ENCODE results near the gene DKKL1. TPM values are rescaled to one million over a fixed set of nuclear protein-coding genes. Genes with fewer than 3 reads are reported as not detected.

DKKL1 gene
- polyA plus RNA-seq, 2 of the 4 experiments (the other 2 are of a cell fraction): 0.37 to 0.53 TPM

DNA sequence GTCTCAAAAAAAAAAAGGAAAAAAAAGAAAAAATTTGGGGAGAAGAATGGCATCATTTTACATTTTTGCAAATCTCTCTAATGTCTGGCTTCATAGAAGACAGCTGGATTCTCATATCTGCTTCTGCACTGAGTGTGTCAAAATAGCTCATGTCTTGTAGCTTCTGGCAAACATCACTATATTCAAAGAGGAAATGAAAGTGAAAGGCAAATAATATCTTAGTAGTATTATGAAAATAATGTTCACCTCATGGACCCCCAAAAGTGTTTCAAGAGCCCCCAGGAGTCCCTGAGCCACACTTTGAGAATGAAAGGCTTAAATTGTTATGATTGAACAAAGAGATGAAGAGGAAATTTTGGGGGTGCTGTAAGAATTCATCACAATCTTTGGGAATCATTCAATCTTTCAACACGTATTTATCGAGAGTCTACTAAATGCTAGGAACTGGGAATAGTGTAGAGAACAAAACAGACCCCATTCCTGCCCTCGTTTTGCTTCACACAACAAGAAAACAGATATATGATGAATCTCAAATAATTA is 37.4 kb upstream of the DKKL1 start:
- WGBS (ENCODE audit: missing lambda C conversion rate): 93% methylated on average over 3 of the region's 3 CpGs
- no peak for FAIRE-seq

DNA sequence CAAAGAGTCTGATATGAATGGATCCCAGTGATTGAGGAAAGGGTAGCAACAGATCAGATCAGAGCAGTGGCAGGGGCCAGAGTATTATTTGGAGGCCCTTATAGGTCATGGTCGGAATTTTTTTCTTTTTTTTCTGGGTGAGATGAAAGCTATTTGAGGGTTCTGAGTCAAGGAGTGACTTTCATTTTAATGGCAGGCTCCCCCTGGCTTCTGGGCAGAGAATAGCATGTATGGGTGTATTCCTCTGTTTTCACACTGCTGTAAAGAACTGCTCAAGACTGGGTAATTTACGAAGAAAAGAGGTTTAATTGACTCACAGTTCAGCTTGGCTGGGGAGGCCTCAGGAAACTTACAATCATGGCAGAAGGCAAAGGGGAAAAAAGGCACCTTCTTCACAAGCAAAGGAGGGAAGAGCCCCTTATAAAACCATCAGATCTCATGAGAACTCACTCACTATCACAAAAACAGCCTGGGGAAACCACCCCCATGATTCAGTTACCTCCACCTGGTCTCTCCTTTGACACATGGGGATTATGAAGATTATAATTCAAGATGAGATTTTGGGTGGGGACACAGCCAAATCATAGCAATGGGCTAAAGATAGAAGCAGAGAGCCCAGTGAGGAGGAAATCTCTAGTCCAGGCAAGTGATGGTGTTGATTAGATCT is 35.7 kb upstream of the DKKL1 start:
- Histone ChIP-seq H3K4me3 (no peak overlapping the region), H3K4me2 (no peak overlapping the region), H3K9me3 (peaks cover 4% of the 10 kb centered on the region; the same call in 1 of the 3 replicates), H3K27ac (no peak overlapping the region), H3K4me1 (no peaks in the 10 kb centered on the region)
- FAIRE-seq: no peak
- ATAC-seq: peak; percentile 72 to 74; a peak in 4 of 6 replicates
- DNase-seq (ENCODE audit: low read depth in 1 of 2, low spot score in 1 of 2): peak; percentile 51 to 56
- 46% methylated on average over 2 of the region's 2 CpGs for WGBS (ENCODE audit: missing lambda C conversion rate)
- POLR2A ChIA-PET: no interaction called here
- CTCF ChIA-PET: interaction anchor here (0.6 to 3.4 kb wide), 28 partner anchors 10 to 696 kb away, joined by 3 to 18 read pairs (median 4); no protein-coding TSS in a partner anchor
- TF ChIP-seq RAD21 (conservative IDR thresholded peaks at IDR 0.05 in 1 of 2, IDR thresholded peaks at IDR 0.05 in 1 of 2) (peak in 1 of 2 experiments; percentile 35; a peak in 3 of 5 replicates), SMC3 (IDR thresholded peaks at IDR 0.05) (peak; percentile 41; the same call in 2 of the 3 replicates), POLR2A (IDR thresholded peaks at IDR 0.05; ENCODE audit: low read length) (no peak)
- TF ChIP-seq, protein P1, sequence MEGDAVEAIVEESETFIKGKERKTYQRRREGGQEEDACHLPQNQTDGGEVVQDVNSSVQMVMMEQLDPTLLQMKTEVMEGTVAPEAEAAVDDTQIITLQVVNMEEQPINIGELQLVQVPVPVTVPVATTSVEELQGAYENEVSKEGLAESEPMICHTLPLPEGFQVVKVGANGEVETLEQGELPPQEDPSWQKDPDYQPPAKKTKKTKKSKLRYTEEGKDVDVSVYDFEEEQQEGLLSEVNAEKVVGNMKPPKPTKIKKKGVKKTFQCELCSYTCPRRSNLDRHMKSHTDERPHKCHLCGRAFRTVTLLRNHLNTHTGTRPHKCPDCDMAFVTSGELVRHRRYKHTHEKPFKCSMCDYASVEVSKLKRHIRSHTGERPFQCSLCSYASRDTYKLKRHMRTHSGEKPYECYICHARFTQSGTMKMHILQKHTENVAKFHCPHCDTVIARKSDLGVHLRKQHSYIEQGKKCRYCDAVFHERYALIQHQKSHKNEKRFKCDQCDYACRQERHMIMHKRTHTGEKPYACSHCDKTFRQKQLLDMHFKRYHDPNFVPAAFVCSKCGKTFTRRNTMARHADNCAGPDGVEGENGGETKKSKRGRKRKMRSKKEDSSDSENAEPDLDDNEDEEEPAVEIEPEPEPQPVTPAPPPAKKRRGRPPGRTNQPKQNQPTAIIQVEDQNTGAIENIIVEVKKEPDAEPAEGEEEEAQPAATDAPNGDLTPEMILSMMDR (IDR thresholded peaks at IDR 0.05): peak; percentile 70

More for the DNA sequence above, 37.4 kb upstream of the DKKL1 start:
- Histone ChIP-seq H3K27ac (no peak overlapping the region), H3K4me3 (no peak overlapping the region), H3K9me3 (peaks cover 10% of the 10 kb centered on the region; the same call in 1 of the 3 replicates), H3K4me1 (no peaks in the 10 kb centered on the region), H3K4me2 (no peak overlapping the region)
- POLR2A ChIA-PET: no interaction called here
- TF ChIP-seq GATA3 (IDR thresholded peaks at IDR 0.05; ENCODE audit: borderline replicate concordance): no peak
- no peak for TF ChIP-seq MYC (IDR thresholded peaks at IDR 0.05; ENCODE audit: borderline replicate concordance, low read length)
- no peak for TF ChIP-seq NPAS2 (CRISPR knock-in tag; IDR thresholded peaks at IDR 0.05; ENCODE audit: borderline replicate concordance)
- DNase-seq (ENCODE audit: low read depth in 1 of 2, low spot score in 1 of 2) (no peak), ATAC-seq (no peak)
- CTCF ChIA-PET: interaction anchor here (0.6 to 3.4 kb wide), 7 partner anchors 12 to 542 kb away, joined by 3 to 16 read pairs (median 3); no protein-coding TSS in a partner anchor

DNA sequence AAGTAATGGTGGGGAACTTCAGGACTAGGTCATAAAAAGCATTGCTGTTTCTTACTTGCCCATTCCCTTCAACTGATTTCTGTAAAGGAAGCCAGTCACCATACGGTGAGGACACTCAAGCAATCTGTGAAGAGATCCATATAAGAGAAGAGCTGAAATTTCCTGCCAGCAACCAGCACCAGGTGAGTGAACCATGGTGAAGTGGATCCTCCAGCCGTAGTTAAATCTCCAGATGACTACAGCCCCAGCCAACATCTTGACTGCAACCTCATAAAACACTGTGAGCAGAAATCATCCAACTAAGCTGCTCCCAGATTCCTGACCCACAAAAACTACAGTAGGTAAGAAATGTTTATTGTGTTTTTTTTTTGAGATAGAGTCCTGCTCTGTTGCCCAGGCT is 34.9 kb upstream of the DKKL1 start:
- DNase-seq (ENCODE audit: low read depth in 1 of 2, low spot score in 1 of 2) (no peak), FAIRE-seq (no peak), ATAC-seq (no peak)
- no peaks in the 10 kb centered on the region for H3K4me1 ChIP-seq
- H3K9me3 ChIP-seq: no peaks in the 10 kb centered on the region
- no peak overlapping the region for H3K4me2 ChIP-seq
- ChIA-PET POLR2A (no interaction called here), CTCF (interaction anchor here (1.0 to 3.4 kb wide), 6 partner anchors 16 to 141 kb away, joined by 3 to 18 read pairs (median 4); no protein-coding TSS in a partner anchor)
- 100% methylated on average over 2 of the region's 2 CpGs for WGBS (ENCODE audit: missing lambda C conversion rate)
- H3K4me3 ChIP-seq: no peak overlapping the region
- no peak overlapping the region for H3K27ac ChIP-seq
- no peak for TF ChIP-seq SMC3 (IDR thresholded peaks at IDR 0.05)
- no peak for TF ChIP-seq TP53 (CRISPR knock-in tag; IDR thresholded peaks at IDR 0.05)
- no peak for TF ChIP-seq NFE2L2 (conservative IDR thresholded peaks at IDR 0.05; ENCODE audit: low read length)
- TF ChIP-seq, protein P2, sequence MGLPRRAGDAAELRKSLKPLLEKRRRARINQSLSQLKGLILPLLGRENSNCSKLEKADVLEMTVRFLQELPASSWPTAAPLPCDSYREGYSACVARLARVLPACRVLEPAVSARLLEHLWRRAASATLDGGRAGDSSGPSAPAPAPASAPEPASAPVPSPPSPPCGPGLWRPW (IDR thresholded peaks at IDR 0.05): no peak
- TF ChIP-seq, protein P3, sequence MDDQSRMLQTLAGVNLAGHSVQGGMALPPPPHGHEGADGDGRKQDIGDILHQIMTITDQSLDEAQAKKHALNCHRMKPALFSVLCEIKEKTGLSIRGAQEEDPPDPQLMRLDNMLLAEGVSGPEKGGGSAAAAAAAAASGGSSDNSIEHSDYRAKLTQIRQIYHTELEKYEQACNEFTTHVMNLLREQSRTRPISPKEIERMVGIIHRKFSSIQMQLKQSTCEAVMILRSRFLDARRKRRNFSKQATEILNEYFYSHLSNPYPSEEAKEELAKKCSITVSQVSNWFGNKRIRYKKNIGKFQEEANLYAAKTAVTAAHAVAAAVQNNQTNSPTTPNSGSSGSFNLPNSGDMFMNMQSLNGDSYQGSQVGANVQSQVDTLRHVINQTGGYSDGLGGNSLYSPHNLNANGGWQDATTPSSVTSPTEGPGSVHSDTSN (IDR thresholded peaks at IDR 0.05): no peak
- TF ChIP-seq RARB (CRISPR knock-in tag; IDR thresholded peaks at IDR 0.05): no peak
- TF ChIP-seq, protein P4, sequence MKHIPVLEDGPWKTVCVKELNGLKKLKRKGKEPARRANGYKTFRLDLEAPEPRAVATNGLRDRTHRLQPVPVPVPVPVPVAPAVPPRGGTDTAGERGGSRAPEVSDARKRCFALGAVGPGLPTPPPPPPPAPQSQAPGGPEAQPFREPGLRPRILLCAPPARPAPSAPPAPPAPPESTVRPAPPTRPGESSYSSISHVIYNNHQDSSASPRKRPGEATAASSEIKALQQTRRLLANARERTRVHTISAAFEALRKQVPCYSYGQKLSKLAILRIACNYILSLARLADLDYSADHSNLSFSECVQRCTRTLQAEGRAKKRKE (CRISPR knock-in tag; IDR thresholded peaks at IDR 0.05; ENCODE audit: low read depth): no peak
- TF ChIP-seq CHD2 (IDR thresholded peaks at IDR 0.05; ENCODE audit: low read length, partially characterized antibody): no peak
- no peak for TF ChIP-seq PHF8 (IDR thresholded peaks at IDR 0.05; ENCODE audit: borderline replicate concordance, low read depth)
- no peak for TF ChIP-seq NR3C1 (IDR thresholded peaks at IDR 0.05)
- TF ChIP-seq FOXS1 (CRISPR knock-in tag; IDR thresholded peaks at IDR 0.05): no peak
- TF ChIP-seq, protein P5, sequence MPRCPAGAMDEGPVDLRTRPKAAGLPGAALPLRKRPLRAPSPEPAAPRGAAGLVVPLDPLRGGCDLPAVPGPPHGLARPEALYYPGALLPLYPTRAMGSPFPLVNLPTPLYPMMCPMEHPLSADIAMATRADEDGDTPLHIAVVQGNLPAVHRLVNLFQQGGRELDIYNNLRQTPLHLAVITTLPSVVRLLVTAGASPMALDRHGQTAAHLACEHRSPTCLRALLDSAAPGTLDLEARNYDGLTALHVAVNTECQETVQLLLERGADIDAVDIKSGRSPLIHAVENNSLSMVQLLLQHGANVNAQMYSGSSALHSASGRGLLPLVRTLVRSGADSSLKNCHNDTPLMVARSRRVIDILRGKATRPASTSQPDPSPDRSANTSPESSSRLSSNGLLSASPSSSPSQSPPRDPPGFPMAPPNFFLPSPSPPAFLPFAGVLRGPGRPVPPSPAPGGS (IDR thresholded peaks at IDR 0.05): no peak
- TF ChIP-seq EHMT2 (IDR thresholded peaks at IDR 0.05; ENCODE audit: low read depth): no peak
- TF ChIP-seq, protein P6, sequence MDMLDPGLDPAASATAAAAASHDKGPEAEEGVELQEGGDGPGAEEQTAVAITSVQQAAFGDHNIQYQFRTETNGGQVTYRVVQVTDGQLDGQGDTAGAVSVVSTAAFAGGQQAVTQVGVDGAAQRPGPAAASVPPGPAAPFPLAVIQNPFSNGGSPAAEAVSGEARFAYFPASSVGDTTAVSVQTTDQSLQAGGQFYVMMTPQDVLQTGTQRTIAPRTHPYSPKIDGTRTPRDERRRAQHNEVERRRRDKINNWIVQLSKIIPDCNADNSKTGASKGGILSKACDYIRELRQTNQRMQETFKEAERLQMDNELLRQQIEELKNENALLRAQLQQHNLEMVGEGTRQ (IDR thresholded peaks at IDR 0.05): no peak
- TF ChIP-seq CEBPB (IDR thresholded peaks at IDR 0.05): no peak
- TF ChIP-seq, protein P7, sequence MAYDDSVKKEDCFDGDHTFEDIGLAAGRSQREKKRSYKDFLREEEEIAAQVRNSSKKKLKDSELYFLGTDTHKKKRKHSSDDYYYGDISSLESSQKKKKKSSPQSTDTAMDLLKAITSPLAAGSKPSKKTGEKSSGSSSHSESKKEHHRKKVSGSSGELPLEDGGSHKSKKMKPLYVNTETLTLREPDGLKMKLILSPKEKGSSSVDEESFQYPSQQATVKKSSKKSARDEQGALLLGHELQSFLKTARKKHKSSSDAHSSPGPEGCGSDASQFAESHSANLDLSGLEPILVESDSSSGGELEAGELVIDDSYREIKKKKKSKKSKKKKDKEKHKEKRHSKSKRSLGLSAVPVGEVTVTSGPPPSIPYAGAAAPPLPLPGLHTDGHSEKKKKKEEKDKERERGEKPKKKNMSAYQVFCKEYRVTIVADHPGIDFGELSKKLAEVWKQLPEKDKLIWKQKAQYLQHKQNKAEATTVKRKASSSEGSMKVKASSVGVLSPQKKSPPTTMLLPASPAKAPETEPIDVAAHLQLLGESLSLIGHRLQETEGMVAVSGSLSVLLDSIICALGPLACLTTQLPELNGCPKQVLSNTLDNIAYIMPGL (CRISPR knock-in tag; IDR thresholded peaks at IDR 0.05; ENCODE audit: borderline replicate concordance): no peak
- TF ChIP-seq CHD4 (IDR thresholded peaks at IDR 0.05; ENCODE audit: borderline replicate concordance): no peak
- no peak for TF ChIP-seq CBX8 (IDR thresholded peaks at IDR 0.05)
- no peak for TF ChIP-seq SREBF2 (IDR thresholded peaks at IDR 0.05)

All from A549 (cell line).